ENCODE measurements around the gene COL4A2.

COL4A2 gene

GRCh38 chr13:110314516-110315245 lies 7.6 kb downstream of the COL4A2 start:
- no peaks in the 10 kb centered on the region for H3K9me3 ChIP-seq
- H3K4me1 ChIP-seq (ENCODE audit: control insufficient read depth in 1 of 2, insufficient read depth in 1 of 2, low read depth in 1 of 2, low read length in 1 of 2), result no peaks in the 10 kb centered on the region
- H3K27ac ChIP-seq, result no peak overlapping the region
- no peak overlapping the region for H3K4me3 ChIP-seq (ENCODE audit: low read depth in 1 of 2, low read length in 1 of 2)
- peaks cover 72% of the 10 kb centered on the region for H3K27me3 ChIP-seq
- TF ChIP-seq CTCF (IDR thresholded peaks at IDR 0.05), result no peak
- H3K36me3 ChIP-seq, result no peaks in the 10 kb centered on the region

GRCh38 chr13:110316196-110316595 lies 9.1 kb downstream of the COL4A2 start:
- Histone ChIP-seq H3K27me3 (peaks cover 72% of the 10 kb centered on the region), H3K4me1 (ENCODE audit: control insufficient read depth in 1 of 2, insufficient read depth in 1 of 2, low read depth in 1 of 2, low read length in 1 of 2) (no peaks in the 10 kb centered on the region), H3K9me3 (no peaks in the 10 kb centered on the region), H3K27ac (no peak overlapping the region), H3K36me3 (no peaks in the 10 kb centered on the region), H3K4me3 (ENCODE audit: low read depth in 1 of 2, low read length in 1 of 2) (no peak overlapping the region)
- no peak for TF ChIP-seq CTCF (IDR thresholded peaks at IDR 0.05)

GRCh38 chr13:110317093-110317492 lies 10.0 kb downstream of the COL4A2 start:
- no peaks in the 10 kb centered on the region for H3K4me1 ChIP-seq (ENCODE audit: control insufficient read depth in 1 of 2, insufficient read depth in 1 of 2, low read depth in 1 of 2, low read length in 1 of 2)
- no peak overlapping the region for H3K27ac ChIP-seq
- H3K36me3 ChIP-seq, result no peaks in the 10 kb centered on the region
- H3K27me3 ChIP-seq, result peaks cover 67% of the 10 kb centered on the region
- no peak for TF ChIP-seq CTCF (IDR thresholded peaks at IDR 0.05)
- H3K4me3 ChIP-seq (ENCODE audit: low read depth in 1 of 2, low read length in 1 of 2), result no peak overlapping the region
- H3K9me3 ChIP-seq, result no peaks in the 10 kb centered on the region

GRCh38 chr13:110317496-110318195 lies 10.6 kb downstream of the COL4A2 start:
- peaks cover 66% of the 10 kb centered on the region for H3K27me3 ChIP-seq
- no peak for TF ChIP-seq CTCF (IDR thresholded peaks at IDR 0.05)
- no peaks in the 10 kb centered on the region for H3K36me3 ChIP-seq
- no peaks in the 10 kb centered on the region for H3K4me1 ChIP-seq (ENCODE audit: control insufficient read depth in 1 of 2, insufficient read depth in 1 of 2, low read depth in 1 of 2, low read length in 1 of 2)
- no peaks in the 10 kb centered on the region for H3K9me3 ChIP-seq
- no peak overlapping the region for H3K27ac ChIP-seq
- no peak overlapping the region for H3K4me3 ChIP-seq (ENCODE audit: low read depth in 1 of 2, low read length in 1 of 2)

GRCh38 chr13:110318920-110319319 lies 11.8 kb downstream of the COL4A2 start:
- Histone ChIP-seq H3K4me1 (ENCODE audit: control insufficient read depth in 1 of 2, insufficient read depth in 1 of 2, low read depth in 1 of 2, low read length in 1 of 2) (no peaks in the 10 kb centered on the region), H3K4me3 (ENCODE audit: low read depth in 1 of 2, low read length in 1 of 2) (no peak overlapping the region), H3K27me3 (peaks cover 68% of the 10 kb centered on the region), H3K36me3 (no peaks in the 10 kb centered on the region), H3K27ac (no peak overlapping the region), H3K9me3 (no peaks in the 10 kb centered on the region)
- TF ChIP-seq CTCF (IDR thresholded peaks at IDR 0.05), result no peak

Data from neutrophil (primary cell).